HG03342 (cell line): ENCODE data around the gene CLEC18A.
"Not testable (repeated sequence)": the region's sequence is repeated elsewhere in the genome, so short reads cannot be mapped to it uniquely, and the experiment has no call there.

ENCODE experiments used
- ATAC-seq: cut with Tn5 transposase; IDR thresholded peaks from one replicate; pipeline ENCODE4 v1.9.1; 2021; ENCODE audit warnings: mild to moderate bottlenecking, moderate library complexity; ENCODE audit not compliant: unreplicated experiment

Gene CLEC18A

DNA sequence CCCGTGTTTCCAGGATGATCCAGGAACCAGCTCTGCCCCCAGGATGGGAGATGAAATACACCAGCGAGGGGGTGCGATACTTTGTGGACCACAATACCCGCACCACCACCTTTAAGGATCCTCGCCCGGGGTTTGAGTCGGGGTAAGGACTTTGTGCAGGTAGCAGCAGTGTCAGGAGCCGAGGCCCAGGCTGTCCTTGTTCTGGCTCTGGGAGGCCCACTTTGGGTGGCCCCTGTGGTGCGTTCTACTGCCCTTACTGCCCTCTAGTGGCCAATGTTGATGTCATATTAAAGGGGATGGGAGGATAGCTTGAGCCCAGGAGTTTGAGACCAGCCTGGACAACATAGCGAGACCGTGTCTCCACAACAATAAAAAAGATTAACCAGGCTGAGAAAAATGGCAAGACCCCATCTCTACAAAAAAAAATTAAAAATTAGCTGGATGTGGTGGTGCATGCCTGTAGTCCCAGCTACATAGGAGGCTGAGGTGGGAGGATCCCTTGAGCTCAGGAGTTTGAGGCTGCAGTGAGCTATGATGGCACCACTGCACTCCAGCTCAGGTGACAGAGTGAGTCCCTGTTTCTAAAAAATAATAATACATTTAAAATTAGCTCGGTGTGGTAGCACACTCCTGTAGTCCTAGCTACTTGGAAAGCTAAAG, 20.9 kb upstream of the CLEC18A start:
- ATAC-seq: peak; percentile 61

DNA sequence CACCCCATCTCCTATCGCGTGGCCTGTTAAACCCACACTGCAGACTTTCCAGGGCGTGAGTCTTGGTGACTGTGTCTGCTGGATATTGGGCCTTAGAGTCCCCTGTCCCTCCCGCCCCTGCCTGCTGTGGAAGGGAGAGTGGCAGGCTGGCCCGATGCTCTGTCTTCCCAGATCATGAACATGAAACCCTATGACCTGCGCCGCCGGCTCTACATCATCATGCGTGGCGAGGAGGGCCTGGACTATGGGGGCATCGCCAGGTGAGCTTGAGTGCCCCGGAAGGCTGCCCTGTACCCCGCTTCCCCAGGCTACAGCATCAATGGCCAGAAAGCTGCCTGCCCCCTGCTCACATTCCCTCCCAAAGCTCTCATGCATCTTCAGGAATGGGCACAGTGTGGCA, 19.5 kb upstream of the CLEC18A start:
- no peak for ATAC-seq

DNA sequence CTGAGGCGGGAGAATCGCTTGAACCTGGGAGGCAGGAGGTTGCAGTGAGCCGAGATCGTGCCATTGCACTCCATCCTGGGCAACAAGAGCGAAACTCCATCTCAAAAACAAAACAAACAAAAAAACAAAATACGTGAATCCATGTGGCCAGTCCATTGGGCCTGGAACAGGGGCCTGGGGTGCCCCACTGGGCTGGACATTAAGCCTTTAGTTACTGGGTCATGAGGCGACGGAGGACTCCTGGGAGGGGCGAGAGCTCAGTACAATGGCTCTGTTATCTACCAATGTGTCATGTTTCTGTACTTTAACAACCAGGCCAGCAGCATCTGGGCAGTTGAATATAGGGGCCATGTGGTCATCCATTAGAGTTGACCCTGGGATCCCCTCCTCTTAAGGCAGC, 18.9 kb upstream of the CLEC18A start:
- no peak for ATAC-seq

DNA sequence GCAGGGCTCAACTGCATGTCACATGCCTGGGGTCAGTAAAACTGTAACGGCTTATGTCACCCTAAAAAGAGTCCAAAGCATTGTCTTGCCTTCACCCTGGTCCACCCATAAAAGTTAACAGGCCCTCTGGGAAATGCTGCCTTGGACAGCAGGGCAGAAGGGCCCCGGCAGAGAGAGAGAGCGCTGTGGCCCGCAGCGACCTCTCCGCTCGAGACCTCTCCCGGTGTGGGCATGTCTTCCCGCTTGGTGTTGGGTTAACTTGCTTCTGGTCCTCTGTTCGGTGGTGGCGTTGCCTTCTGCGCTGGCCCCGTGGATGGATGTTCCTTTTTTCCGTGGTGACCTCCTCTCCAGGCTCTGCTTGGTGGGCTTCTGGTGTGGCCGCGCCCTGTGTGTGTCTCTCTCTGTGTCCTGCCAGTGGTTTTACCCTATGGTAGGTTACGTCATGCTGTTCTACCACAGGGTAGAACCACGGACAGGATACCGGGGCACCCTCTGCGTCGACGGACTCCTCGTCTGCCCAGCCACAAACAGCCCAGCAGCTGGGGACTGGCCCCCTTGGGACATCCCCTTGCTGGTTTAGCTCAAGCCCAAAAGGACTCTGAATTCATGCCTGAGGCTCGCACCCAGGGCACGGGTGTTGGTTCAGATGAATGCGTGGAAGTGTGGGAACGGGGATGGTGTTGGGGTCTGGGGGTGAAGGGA, 18.3 kb upstream of the CLEC18A start:
- no peak for ATAC-seq

DNA sequence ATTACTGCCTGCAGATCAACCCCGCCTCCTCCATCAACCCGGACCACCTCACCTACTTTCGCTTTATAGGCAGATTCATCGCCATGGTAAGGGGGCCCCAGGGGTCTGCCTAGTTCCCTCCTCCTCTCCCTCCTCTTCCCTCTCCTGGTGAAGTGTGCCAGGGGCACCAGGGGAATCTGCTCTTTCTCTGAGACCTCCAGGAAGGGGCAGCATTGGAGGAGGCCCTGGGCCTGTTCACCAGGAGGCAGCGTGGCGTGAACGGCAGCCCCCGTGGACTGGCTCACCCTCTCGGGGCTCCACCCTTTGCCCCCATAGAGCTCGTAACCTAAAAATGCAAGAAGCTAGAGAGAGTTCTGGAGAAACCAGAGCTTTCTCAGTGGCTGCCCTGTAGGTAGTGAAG, 17.1 kb upstream of the CLEC18A start:
- no peak for ATAC-seq

DNA sequence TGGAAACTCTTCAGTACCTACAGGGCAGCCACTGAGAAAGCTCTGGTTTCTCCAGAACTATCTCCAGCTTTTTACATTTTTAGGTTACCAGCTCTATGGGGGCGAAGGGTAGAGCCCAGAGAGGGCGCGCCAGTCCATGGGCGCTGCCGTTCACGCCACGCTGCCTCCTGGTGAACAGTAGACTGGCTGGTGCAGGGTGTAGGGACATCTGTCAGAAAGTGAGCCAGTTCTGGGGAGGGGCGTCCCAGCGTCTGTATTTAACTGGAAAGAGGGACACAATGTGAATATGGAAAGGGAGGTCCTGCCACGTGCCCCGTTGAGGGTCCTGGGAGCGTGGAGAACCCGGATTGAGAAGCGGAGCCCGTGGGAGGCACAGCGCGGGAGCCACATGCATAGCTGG, 16.4 kb upstream of the CLEC18A start:
- no peak for ATAC-seq

DNA sequence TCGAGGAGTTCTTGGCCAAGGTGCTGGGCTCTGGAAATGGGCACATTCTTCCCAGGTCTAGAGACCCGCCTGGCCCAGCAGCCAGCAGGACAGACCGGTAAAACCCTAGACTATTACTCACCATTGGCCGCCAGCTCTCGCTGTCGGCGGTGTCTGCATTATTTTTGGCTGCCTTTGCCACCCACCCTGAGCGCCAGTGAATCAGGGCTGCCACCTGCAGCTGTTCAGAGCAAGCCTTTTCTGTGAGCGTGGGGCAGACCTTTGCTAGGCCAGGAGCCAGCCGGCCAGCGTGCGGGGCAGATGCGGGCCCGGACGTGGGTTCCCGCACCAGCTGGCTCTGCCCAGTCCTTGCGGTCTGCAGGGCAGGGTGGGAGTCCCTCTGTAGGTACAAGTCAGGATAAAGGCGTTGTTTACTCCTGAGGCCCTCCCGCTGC, 15.8 kb upstream of the CLEC18A start:
- no peak for ATAC-seq

DNA sequence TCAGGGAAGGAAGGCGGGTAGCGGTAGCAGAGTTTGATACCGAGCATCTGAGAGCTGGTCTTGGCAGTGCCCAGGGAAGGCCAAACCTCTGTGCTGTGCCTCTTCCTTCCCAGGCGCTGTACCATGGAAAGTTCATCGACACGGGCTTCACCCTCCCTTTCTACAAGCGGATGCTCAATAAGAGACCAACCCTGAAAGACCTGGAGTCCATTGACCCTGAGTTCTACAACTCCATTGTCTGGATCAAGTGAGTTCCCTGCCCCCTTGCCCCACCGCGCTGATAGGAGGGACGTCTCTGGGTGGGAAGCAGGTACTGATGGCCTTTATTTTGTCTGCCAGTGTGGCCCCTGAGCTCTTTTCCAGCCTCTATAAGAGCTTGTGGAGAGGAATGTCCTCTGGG, 15.4 kb upstream of the CLEC18A start:
- no peak for ATAC-seq

DNA sequence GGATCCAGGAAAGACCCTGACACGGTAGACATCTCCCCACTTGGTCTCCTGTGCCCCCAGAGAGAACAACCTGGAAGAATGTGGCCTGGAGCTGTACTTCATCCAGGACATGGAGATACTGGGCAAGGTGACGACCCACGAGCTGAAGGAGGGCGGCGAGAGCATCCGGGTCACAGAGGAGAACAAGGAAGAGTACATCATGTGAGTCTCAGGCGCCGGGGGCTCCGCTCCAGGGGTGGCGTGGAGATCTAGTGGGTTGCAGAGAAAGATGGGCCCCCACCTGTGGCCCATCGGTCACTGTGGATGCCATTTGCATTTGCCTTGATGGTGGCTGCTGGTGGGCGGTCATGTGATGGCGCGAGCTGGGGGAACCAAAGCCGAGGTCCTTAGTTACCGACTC, 14.9 kb upstream of the CLEC18A start:
- no peak for ATAC-seq

DNA sequence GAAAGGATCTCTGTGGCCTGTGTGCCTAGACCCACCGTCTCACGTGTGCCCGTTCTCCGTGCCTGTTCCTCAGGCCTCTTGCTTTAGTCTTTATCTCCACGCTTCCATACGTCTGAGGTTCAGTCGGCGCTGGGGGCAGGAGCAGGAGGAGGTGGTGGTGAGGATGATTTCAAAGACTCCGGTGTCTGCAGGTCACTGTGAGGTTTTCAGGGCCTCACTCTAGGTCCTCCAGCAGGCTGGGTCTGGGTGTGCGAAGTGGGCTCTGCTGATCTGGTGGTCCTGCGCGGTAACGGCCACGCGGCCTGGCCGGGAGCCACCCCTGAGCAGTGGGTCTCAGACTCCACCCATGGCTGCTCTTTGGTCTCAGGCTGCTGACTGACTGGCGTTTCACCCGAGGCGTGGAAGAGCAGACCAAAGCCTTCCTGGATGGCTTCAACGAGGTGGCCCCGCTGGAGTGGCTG, 14.4 kb upstream of the CLEC18A start:
- no peak for ATAC-seq

DNA sequence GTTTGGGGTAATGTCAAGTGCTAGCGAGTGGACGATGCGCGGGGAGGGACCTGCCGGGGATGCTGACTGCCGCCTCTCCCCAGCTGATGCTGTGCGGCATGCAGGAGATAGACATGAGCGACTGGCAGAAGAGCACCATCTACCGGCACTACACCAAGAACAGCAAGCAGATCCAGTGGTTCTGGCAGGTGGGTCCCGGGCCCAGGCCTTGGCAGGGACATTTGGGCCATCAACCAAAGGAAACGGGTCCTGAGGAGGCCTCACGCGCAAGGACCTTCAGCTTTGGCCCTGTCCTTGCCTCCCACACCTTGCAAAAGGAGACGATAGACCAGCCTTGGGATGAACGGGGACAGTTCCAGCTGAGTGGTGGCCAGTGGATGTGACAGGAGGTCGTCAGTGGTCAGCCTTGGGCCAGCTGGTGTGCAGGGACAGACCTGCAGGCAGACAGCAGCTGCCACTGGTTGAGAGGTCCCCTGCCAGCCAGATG, 13.6 kb upstream of the CLEC18A start:
- no peak for ATAC-seq

DNA sequence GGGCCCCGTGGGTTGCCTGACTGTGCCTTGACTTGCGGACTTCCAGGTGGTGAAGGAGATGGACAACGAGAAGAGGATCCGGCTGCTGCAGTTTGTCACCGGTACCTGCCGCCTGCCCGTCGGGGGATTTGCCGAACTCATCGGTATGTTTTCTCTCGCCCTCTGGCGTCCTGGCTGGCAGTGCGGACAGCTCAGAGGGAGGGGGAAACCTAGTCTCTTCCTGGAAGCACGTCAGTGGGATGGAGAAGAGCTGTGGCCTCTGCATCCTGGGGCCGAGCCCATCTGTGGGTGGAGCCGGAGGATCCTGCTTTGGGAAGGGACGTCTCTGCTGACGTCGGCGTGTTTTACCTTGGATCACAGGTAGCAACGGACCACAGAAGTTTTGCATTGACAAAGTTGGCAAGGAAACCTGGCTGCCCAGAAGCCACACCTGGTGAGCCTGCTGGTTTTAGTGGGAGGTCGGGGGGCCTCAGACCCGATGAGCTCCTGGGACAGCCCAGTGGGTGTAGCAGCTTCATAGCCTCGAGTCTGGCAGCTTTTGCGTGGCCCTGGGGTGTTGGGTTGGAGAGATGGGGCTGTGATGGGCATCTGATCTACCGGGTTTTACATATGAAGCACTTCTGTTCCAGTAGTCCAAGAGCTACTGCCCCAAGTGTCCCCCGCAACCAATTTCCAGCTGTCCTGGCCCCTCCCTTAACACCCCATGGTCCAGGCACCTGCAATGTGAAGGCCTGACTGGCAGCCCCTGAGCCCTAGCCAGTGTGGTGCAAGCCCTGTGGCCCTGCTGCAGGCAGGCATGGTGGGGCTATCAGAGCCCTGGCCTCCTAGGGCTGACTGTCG, 11.9 kb upstream of the CLEC18A start:
- ATAC-seq: no peak

DNA sequence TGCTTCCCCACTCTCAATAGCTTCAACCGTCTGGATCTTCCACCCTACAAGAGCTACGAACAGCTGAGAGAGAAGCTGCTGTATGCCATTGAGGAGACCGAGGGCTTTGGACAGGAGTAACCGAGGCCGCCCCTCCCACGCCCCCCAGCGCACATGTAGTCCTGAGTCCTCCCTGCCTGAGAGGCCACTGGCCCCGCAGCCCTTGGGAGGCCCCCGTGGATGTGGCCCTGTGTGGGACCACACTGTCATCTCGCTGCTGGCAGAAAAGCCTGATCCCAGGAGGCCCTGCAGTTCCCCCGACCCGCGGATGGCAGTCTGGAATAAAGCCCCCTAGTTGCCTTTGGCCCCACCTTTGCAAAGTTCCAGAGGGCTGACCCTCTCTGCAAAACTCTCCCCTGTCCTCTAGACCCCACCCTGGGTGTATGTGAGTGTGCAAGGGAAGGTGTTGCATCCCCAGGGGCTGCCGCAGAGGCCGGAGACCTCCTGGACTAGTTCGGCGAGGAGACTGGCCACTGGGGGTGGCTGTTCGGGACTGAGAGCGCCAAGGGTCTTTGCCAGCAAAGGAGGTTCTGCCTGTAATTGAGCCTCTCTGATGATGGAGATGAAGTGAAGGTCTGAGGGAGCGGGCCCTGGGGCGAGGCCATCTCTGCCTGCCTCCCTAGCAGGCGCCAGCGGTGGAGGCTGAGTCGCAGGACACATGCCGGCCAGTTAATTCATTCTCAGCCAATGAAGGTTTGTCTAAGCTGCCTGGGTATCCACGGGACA, 11.1 kb upstream of the CLEC18A start:
- ATAC-seq: no peak

DNA sequence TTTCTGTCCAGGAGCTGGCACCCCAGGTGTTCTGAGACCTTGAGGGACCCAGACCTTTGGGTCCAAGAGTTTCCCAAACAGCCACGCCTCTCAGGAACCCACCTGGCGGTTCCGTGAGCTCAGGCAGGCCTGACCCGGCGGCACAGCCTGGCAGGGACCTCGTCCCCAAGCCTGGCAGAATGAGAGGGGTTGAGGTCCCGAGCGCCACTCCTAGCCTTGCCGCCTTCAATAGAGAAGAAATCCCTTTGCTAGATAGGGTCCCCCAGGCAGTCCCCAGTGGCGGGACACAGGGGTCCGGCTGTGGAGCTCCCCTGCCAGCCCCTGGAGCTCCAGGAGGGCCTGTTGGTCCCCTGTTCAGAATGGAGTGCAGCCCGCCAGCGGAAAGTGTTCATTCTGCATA, 10.5 kb upstream of the CLEC18A start:
- no peak for ATAC-seq

DNA sequence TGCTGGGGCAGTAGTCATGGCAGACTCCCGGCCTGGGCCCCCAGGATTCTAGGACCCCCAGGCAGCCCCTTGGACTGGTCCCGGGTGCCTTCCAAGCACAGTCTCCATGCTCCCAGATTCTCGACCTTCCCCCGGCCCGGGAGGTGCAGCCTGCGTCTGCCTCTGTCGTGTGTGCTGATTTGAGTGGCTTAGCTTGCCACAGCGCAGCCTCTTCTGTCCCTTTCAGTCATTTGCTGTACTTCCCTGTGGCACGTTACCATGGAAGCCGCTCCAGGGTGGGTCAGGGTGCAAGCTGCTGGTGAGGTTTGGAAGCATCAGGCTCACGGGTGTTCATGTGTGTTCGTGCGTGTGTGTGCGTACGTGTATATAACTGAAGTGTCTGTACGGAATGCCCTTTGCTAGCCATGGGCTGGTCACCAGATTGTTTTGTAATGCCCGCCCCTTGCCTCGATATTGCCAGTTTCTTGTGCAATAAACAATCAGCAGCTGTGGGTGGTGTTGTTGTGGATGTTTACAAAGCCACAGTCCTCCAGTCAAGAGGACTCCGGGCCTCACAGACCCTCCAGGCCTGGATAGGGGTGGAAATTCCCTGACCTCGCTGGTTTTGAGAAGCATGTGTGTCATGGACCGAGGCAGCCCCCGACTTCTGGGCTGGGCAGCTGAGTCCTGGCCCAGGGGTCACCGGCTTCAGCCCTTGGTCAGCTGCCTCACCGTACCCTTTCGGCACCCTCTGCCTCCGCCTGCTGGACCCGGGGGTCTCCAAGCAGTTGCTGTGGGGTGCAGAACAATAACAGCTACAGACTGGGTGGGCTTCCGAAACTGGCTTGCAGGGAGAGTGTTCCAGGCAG, 9.7 kb upstream of the CLEC18A start:
- ATAC-seq: no peak

DNA sequence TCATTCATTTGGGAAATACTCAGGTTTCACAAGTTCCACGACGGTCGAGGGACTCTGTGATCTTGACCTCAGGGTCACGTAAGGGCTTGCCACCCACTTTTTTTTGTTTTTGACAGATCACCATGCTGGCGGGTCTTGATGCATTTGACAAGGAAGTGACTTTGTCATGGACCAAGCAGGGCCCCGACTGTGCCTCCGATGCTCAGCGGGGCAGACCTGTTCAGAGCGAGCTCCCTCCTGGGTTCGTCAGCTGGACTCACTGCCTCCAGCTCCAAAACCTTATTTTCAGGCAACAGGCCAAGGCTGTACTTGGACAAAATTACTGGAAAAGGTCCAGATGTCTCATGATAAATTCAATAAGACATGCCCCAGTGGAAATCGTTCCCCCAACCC, 9.0 kb upstream of the CLEC18A start:
- no peak for ATAC-seq

DNA sequence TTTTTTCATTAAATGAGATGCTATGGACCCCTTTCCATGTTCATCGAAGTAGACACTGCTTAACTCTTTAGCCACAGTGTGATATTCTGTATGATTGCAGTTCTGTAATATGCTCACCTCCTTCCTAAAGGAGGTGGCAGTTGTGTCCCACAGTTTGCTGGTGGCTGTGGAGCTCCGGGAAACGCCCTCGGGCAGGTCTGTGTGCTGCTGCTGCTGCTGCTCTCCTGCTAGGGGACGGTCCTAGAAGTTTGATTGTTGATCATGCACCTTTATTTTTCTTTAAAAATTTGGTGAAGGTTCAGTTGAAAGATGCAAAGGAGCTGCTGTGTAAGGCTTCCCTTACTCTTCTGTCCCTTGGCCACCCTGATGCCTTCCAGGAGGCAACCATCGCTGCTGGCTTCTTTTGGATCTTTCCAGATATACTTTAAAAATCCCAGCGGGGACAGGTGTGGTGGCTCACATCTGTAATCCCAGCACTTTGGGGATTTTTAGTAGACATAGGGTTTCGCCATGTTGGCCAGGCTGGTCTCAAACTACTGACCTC, 8.4 kb upstream of the CLEC18A start:
- no peak for ATAC-seq

DNA sequence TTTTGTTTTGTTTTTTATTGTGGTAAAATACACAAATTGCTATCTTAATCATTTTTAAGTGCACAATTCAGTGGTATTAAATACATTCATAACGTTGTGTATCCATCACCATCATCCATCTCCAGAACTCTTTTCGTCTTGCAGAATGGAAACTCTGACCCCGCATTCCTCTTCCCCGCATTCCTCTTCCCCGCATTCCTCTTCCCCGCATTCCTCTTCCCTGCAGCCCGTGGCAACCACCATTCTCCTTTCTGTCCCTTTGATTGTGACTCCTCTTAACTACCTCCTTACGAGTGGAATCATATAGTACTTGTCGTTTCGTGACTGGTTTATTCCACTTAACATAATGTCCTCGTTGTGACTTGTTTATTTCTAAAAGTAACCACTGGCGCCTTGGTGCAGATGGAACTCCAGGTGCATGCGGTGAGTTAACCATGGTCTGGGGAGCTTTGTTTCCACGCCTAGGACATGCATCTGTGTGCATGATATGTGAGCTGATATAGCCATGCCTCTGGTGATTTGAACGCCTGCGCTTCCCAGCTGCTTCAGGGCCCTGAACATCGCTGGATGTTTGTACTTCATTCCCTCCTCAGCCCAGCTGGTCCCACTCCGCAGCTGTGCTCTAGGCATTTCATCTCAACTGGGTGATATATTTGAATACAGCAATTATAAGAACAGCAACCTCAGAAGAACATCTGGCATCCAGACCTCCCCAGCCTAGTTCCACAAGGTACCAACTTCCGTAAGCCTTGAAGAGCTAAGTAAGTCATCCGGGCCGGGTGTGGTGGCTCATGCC, 7.7 kb upstream of the CLEC18A start:
- not testable (repeated sequence) for ATAC-seq

DNA sequence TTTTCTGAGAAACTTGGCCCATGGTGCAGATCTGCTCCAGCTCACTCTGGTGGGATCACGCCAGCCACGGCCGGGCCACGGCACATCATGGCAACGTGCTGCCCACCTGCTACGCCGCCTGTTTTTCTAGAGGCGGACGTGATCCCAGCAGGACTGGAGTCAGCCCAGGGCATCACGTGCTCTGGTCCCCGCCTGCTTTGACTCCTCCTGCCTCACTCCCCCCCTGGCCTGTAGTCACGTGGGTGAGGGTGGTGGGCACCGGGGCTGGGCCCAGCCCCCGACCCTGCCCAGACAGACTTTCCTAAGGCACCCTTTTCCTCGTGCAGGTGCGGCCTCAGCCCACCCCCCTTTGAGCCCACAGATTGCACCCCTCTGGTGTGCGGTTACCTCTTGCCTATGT, 723 bp upstream of the CLEC18A start:
- not testable (repeated sequence) for ATAC-seq
